HG03571 (cell line): Measurements from ENCODE around the gene EGR1.
"Not testable (repeated sequence)": the region's sequence is repeated elsewhere in the genome, so short reads cannot be mapped to it uniquely, and the experiment has no call there.

Source experiments
- ATAC-seq: cut with Tn5 transposase; IDR thresholded peaks from one replicate; pipeline ENCODE4 v1.9.1; 2021; ENCODE audit not compliant: unreplicated experiment

Gene EGR1

DNA sequence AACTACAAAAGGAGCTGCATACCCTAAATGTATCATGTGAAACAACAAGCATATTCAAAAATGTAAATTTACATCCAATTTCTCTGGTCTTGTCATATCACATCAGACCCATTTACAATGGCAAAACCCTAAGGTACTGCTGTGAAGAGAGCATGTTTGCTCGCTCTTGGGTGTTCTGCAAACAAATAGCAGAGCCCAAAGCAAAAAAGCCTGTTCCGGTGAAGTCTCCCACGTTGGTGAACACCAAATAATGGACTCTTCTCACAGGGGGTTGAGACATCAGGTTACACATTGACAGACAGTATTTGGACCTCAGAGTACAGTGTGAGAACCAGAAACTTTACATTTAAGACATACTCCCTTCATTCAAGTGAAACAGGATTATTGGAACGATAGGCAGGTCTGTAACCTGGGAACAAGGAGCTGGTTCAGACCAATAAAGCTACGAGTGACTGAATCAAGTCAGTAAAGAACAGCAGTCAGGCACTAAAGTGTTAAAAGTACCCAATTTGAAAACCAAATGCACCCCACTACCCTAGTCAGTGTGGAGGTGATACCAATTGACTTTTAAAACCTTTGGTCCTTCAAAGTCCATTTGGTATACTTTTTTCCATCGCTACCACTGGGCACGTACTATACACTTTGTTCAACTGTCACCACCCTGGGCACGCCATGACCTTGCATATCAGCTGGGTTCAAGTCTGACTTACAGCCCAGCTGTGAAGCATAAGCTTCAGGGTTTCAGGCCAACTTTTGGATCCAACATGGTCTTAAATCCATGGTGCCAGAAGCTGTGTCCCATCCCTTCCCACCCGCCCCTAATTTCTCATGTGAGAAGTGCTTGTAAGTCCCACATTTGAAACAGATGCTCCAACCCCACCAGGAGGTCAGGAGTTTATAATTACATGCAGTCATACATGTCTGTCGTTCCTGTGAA is 41.4 kb downstream of the EGR1 start:
- no peak for ATAC-seq

- ATAC-seq, result not testable (repeated sequence)
Observed at GRCh38 chr5:138507485-138507884, 42.2 kb downstream of the EGR1 start.

GRCh38 chr5:138508958-138509357 is 43.7 kb downstream of the EGR1 start:
- ATAC-seq, result no peak

GRCh38 chr5:138514021-138514420 is 48.7 kb downstream of the EGR1 start:
- ATAC-seq, result no peak

DNA sequence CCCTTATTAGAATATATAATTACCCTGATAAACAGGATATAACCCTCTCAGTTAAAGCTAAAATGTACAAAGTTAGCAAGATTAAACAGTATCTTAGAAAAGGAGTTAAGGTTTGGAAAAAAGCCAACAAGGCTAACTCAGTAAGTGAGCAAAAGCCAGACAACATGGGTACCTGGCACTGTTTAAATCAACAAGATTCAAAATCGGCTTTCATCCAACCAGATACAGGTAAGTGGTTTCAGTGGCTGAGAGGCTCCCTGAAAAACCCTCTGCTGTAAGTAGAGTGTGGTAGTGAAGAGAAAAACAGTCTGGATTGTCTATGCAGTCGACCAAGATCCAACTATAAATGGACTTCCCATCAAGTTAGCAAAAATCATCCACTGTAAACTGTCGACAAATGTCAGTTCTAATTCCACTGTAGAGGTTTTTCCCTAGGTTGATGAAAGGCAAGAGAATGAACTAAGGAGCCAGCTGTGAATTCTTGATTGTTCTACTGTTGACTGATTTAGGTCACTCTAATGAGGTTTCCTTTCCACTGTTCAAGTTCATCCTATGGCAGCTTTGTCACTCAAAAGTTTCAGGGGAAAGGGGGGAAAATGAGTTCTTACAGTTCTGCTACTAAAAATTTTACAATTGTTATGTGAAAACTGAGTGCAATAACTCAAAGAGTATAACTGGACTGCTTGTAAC is 50.4 kb downstream of the EGR1 start:
- ATAC-seq, result no peak

DNA sequence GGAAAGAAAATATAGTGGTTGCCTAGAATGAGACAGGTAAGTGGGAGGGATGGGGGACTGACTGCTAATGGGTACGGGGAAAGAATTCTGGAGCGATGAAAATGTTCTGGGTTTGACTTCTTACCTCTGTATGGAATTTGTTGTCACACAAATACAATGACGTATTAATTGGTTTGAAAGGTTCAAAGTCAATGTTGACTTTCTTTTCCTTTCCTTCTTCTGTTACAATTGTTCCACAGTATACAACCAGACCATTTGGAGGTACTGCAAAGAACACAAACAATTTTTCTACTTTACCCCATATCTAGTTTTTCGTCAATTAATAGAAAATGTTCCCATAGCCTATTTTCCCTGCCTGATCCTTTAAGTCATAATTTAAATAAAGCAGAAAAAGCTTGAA is 52.2 kb downstream of the EGR1 start:
- no peak for ATAC-seq
